HG02885 (cell line): ENCODE results near the gene GUCA1A.
"Not testable (repeated sequence)": the region's sequence is repeated elsewhere in the genome, so short reads cannot be mapped to it uniquely, and the experiment has no call there.

Source experiments
- ATAC-seq: cut with Tn5 transposase; IDR thresholded peaks from one replicate; pipeline ENCODE4 v1.9.1; 2021; ENCODE audit warnings: mild to moderate bottlenecking; ENCODE audit not compliant: unreplicated experiment, poor library complexity

Gene GUCA1A

DNA sequence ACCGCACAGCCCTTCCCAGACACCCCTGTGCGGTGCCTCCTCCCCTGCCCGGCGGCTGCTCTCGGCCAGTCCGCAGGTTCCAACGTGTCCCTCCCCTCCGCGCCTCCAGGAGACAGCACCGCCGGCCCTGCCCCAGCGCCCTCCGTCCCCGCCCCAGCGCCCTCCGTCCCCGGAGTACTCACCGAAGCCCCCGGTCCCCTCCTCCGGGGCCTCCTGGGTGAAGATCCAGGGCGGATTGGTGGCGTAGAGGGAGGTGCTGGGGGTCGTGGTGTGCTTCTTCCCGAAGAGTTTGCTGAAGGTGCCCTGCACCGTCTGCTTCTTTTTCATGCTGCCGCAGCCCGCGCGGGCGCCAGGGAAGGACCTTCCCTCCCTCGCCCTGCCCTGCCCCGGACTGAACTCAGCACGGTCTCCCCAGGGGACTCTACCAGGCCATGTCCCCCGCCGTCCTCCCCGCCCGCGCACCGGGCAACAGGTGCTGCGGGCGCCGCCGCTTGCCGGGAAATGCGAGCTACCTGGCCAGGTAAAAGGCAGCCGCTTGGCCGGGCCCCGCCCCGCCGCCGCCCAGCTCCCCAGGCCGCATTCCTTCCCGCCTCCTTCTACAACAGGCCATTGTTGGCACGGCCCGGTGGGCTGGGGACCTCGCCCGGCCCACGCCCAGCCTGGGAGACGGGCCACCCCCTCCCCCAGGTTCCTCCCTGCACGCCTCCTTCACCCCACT lies 30.9 kb upstream of the GUCA1A start, which contains the start of gene C6orf132:
Gene C6orf132 (minus strand): TSS at position 503 of the 718 bp plus-strand sequence. CDS start 176 bp downstream, at position 327.
- ATAC-seq = no peak

DNA sequence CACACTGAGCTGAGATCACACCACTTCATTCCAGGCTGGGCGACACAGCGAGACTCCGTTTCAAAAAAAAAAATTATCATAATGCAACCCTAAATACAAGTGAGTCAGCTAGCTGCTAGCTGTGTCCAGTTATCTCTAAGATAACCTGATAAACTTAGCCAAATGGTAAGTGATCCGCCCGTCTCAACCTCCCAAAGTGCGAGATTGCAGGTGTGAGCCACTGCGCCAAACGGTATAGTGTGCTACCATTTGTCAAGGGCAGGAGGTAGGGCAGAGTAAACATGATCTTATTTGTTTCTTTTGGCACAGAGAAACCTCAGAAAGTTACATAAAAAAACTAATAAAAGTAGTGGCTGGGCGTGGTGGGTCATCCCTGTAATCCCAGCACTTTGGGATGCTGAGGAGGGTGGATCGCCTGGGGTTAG lies 26.0 kb upstream of the GUCA1A start:
- ATAC-seq = no peak

DNA sequence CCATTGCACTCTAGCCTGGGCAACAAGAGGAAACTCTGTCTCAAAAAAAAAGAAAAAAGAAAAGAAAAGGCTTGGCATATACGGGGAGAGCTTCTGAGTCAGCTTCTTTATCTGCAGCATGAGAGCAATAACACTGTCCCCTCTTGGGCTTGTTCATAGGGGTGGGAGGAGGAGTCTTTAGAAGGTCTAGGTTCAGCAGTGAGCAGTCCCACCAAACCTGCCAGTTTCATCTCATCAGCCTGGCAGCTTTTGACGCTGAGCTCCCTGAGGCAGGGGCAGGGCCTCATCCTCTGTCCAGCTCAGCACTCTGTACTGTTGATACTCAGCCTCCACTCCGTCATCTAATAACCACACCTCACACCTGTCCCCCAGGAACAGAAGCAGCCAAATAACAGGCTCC lies 25.1 kb upstream of the GUCA1A start:
- no peak for ATAC-seq

DNA sequence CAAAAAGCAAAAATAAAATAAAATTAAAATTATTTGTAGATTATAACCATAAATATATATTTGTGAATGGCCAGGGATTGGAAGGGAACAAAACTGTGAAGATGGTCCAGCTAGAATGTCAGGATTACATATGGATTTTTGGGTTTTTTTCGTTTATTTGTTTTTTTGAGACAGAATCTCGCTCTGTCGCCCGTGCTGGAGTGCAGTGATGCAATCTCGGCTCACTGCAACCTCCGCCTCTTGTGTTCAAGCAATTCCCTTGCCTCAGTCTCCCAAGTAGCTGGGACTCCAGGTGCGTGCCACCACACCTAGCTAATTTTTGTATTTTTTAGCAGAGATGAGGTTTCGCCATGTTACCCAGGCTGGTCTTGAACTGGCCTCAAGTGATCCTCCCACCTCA lies 22.9 kb upstream of the GUCA1A start:
- ATAC-seq = no peak

DNA sequence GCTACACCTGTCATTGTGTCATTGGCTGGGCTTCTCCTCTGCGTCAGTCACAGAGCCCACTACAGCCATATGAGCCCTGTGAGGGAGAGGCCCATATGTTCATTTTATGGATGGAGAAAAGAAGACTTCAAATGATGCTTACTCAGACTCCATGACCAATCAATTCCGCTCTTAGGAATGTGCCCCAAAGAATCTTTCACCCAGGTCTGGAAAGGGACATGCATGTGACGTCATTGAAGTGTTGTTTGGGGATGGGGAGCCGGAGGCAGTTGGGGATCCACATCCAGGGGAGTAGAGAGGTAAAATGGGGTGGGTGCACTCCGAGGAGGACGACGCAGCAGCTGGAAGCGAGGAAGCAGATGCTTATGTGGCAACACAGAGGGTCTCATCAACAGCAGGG lies 21.1 kb upstream of the GUCA1A start:
- no peak for ATAC-seq

DNA sequence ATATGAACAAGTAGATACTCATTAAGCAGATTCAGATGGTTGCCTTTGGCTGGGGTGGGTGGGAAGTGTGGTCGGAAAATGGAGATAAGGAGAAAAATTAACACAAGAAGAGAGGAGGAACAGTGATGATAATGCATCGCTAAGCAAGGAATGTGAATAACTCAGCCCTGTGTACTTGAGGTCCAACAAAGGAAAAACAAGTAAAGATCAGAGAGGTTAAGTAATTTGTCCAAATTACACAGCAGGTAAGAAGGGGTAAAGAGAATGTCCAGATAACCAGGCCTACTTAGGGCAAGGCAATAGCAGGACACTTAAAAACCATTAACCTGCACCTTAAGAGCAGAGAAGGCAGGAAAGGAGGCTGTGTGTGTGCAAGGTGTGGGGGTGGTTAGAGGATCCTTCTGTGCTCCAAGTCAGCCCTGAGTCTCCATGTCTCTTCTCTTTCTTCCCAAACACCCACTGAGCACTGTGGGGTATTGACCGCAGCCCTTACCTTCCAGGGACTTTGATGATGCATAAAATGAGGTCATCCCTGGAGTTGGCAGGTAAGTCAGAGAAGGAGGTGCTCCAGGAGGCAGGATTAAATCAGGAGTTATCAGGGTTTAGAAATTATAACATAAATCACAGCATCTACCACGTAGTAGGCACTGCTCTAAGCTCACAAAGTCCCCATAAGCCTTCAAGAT lies 20.5 kb upstream of the GUCA1A start:
- ATAC-seq = not testable (repeated sequence)

DNA sequence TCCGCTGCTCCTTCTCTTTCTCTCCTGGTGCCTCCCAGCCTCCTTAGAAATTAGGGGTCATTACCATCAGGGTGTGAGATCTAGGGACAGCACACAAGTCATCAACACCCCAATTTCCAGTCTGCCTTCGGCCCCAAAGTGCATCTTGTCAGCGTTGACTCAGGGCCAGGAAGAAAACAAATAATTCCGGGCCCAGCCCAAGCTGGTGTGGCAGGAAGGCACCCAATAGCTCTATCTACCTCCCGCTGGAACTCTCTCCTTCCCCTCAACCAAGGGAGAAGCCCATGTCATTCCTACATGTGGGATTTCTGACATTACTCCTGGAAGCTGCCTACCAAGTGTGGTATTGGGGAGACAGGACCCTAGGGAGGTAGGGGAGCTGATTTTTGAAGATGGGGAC lies 19.2 kb upstream of the GUCA1A start:
- no peak for ATAC-seq

DNA sequence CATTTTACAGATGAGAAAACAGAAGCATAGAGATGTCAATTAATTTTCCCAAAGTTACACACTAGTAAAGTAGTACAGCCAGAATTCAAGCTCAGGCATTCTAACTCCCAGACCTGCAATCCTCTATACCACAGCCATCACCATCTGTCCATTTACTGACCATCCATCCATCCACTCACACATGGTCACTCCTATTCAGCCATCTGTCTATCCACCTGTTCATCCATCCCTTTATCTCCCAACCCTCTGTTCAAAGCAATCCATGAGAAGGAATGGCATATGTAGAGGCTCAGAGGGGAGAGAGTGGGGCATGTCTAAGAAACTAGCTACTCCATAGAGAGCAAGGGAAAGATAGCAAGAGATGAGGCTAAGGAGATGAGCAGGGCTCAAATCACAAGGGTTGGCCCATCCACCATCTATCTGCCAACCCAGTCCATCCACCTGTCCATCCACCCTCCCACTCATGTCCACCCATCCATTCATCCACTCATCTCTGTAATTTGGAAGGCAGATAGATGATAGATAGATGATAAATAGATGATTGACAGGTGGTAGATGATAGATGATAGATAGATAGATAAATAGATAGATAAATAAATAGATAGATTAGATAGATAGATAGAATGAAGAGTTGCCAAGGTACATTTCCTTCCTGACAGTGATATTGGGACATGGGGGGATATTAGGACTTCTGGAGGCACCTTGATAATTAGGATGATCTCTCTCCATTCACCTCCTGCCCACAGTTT lies 18.5 kb upstream of the GUCA1A start:
- no peak for ATAC-seq

DNA sequence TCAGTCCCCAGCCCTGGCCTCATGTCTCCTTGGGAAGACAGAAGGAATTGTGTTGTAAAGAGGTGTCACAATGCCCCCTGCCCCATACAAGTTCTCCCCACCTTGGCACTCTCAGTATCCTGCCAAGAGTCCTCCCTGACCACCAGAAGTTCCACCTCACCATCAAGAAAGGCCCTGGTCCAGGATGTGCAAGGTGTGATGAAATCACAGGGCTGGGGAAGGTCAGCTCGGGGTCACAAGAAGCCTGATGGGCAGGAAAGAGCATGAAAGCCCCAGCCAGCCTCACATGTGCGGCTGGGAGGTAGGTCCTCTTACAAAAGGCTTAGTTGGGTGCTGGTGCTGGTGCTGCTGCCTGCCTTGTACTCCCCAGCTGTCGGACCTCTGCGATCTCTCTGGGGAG lies 17.9 kb upstream of the GUCA1A start:
- no peak for ATAC-seq

DNA sequence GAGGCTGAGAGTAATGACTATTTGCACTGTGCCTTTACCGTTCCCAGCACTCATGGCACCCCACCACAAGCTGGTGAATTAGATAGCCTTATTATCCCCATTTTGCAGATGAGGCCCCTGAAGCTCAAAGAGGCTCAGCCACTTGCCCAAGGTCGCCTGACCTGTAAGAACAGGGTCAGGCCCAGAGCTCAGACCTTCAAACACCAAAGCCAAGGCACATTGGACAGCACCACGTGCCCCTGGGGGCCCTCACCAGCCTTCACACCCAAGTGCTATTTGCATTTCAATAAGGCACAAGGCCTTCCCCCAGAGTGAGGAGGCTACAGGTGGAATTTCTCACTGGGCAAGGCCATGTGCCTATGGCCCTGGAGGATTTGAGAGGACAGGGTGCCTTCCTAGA lies 16.5 kb upstream of the GUCA1A start:
- no peak for ATAC-seq

DNA sequence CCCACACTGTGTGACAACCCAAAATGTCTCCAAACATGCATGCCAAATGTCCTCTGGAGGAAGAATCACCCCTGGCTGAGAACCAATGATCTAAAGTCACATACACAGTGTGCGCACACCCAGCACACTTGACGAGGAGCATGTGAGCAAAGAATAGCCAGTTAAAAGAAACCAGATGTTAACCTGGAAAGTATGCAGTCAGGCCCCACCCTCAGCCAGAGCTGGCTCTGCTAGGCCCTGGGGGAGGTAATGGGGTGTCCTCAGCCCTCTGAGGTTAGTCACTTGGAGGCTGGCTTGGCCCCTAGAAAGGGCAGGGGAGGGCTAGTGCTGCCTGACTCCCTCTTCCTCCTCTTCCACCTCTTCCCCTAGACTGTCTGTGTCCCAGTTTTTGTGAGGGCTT lies 15.2 kb upstream of the GUCA1A start:
- ATAC-seq = no peak

DNA sequence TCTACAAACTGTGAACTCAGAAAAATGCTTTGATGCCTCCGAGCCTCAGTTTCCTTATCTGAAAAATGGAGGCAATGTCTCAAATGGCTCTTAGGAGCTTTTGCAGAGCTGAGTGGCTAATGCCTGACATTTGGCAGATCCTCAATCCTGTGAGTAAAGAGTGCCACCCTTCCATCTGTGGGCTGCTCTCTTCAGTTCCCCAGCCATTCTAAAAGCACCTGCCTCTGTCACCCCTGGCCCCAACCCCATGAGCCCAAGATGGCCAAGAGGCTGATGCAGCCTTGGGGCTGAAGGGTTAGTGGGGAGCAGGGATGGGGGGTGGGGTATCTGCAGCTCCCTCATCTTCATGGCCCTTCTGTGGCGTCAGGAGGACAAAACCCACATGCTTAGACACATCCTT lies 14.5 kb upstream of the GUCA1A start:
- no peak for ATAC-seq

DNA sequence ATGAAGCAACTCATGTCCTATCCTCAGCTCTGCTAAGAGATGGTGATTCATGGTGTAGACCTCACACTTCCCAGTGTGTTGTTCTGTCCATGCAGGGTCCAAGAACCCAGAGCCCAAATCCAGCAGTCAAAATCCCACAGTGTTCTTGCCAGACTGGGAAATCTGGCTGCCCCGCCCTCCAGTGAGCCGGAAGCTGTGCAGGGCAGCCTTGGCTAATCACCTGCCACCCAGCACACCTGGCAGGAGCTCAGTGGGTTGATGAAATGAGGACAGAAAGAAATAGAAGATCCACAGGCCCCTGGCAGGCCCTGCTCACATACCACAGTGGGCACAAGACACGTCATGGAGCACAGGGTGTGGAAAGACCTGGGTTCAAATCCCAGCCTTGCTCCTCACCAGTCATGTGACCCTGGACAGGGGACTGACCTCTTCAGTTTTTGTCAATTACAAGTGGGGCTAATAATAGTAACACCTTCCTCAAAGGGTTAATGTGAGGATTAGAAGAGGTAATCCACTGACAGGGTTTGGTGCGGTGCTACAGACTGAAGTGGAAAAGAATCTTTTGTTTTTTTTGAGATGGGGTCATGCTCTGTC lies 13.6 kb upstream of the GUCA1A start:
- no peak for ATAC-seq

DNA sequence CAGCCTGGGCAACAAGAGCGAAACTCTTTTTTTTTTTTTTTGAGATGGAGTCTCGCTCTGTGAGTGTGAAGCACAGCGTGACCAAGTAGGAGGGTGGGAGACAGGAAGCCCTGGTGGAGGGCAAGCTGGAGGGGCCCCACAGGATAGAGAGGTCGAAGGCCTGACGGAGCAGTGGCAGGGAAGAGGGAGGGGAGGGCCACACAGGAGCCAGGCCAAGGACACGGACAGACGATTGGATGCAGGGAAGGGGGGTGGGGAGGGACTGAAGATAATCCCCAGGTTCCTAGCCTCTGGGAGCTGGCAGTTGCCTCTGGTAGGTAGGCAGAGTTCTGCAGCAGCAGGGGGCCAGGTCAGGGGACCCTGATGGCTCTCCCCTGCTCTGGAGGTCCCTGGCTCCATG lies 10.8 kb upstream of the GUCA1A start:
- no peak for ATAC-seq

DNA sequence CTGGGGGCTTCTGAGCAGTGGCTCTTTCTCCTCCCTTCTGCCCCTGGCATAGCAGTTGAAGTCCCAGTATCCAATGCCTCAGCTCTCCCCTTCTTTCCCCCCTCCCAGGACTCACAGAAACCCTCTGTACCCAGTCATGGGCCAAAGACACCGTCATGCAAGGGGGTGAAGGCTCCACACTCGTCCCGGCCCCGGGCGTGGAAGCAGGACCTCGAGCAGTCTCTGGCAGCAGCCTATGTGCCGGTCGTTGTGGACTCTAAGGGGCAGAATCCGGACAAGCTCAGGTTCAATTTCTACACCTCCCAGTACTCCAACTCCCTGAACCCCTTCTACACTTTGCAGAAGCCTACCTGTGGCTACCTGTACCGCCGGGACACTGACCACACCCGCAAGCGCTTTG lies 10.4 kb upstream of the GUCA1A start:
- ATAC-seq = no peak

DNA sequence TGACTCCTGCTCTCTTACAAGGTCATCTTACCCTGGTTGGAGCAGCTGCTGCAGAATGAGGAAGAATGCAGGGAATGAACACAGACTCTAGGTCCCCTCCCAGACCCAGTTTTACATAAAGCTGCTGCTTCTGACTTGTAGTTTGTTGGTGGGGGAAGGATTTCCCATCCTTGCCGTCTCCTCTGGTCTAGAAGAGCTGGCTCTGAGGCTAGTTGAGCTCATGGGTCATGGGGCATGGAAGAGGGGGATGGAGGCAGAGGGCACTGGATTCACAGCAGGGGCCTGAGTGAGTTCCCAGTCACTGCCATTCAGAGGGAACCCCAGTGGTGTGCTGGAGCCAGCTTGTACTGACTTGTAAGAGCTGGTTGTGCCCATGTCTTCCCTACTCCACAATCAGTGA lies 9.2 kb upstream of the GUCA1A start:
- no peak for ATAC-seq

DNA sequence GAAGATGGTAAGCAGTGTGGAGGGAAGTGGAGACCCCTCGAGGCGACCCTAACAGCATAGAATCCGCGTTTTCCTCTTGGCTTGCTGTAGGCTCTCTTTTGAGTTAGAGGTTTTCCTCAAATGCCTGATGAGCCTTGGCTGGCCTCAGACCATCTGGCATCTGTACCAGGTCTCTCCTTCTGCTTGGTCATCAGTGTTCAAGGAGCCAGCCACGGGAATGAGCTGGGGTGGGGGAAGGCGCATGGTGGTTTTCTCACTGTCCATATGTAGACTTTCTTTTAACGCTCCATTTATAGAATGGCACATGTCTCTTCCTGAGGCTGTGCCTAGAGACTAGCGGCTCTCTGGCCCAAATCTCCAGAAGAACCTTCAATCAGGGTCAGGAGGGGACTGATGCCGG lies 8.1 kb upstream of the GUCA1A start:
- no peak for ATAC-seq

DNA sequence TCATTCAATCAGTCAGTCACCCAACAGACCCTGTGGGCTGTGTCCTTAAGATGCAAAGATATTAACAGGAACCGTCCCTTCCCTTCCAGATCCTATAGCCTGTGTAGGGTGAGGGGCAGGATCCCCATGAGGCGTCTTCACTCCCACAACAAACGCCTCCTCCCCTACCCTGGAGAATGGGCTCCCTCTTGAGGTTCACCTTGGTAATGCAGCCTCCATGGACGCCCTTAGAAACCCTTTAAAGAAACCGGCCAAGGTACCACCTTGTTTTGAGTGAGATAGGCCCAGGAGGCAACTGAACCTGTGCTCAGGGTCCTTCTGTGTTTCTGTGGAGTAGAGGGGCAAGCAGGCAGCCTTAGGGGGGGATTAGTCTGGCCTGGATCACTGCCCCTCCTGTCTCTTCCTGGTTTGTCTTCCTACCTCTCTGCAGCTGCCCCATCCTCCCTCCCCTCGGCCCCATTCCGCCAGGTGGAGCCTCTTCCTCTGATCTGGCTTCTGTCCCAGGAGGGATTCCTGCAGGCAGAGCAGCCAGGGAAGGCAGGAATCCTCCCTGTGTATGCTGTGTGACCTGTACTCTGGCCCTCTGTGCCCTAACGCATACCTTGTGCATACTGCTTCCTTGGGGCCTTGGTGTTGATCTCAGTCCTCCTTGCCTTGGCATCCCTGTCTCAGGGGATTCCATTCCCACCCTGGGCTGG lies 6.6 kb upstream of the GUCA1A start:
- peak; percentile 49 for ATAC-seq

DNA sequence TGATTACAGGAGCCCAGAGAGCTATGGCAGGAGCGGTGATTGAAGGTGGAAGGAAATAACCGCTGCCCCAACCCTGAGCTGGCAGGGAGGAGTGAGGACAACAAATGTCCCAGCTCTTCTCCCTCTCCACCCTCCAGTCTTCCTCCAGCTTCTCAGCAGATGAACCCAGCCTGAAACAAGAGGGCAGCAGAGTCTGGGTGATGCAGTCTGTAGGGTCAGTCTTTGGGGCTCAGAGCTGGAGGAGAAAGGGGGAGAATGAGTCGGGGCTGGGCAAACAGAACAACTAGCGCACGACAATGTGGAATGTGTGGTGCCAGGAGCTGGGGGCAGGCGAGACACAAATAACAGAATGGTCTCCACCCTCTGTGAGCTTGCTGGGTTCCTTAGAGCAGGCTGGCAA lies 4.5 kb upstream of the GUCA1A start:
- ATAC-seq = no peak

DNA sequence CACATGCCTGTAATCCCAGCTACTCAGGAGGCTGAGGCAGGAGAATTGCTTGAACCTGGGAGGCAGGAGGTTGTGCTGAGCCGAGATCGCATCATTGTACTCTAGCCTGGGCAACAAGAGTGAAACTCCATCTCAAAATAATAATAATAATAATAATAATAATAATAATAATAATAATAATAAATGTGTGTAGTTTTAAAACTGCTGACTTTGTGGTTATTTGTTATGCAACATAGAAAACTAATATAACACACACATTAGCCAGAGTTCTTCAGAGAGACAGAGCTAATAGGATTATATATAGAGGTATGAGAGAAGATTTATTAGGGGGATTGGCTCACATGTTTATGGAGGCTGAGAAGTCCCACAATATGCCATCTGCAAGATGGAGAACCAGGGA lies 3.4 kb upstream of the GUCA1A start:
- ATAC-seq = not testable (repeated sequence)
